Measurements from ENCODE around the gene WNT5A. TPM values are rescaled to one million over a fixed set of nuclear protein-coding genes. Genes with fewer than 3 reads are reported as not detected.

WNT5A gene
- total RNA-seq, 4 donors from 2014 or later: 14.5 to 45.9 (median 21.0) TPM

- Histone ChIP-seq H3K27ac (replicated peaks in 1 of 4) (no peak overlapping the region), H3K4me1 (peaks cover 0 to 10% (median 6%) of the 10 kb centered on the region in 4 donors), H3K36me3 (peaks cover 0 to 33% (median 7%) of the 10 kb centered on the region in 4 donors), H3K9me3 (no peaks in the 10 kb centered on the region), H3K27me3 (no peaks in the 10 kb centered on the region), H3K4me3 (no peak overlapping the region)
- WGBS: 88% methylated on average over 6 of the region's 6 CpGs
- TF ChIP-seq POLR2AphosphoS5 (IDR thresholded peaks at IDR 0.05): no peak
- TF ChIP-seq EP300 (IDR thresholded peaks at IDR 0.05): no peak
- TF ChIP-seq CTCF (IDR thresholded peaks at IDR 0.05): no peak
- TF ChIP-seq POLR2A (IDR thresholded peaks at IDR 0.05; ENCODE audit: low read depth): no peak
- intact Hi-C loops (cut with DNase I): no loop called here
- no peak for DNase-seq (ENCODE audit: extremely low spot score)
Observed at GRCh38 chr3:55473788-55474187, 13.3 kb downstream of the WNT5A start.

GRCh38 chr3:55471522-55472280, 15.4 kb downstream of the WNT5A start:
- DNase-seq (ENCODE audit: extremely low spot score): no peak
- Histone ChIP-seq H3K9me3 (no peaks in the 10 kb centered on the region), H3K4me1 (peaks cover 0 to 10% (median 6%) of the 10 kb centered on the region in 4 donors), H3K27me3 (no peaks in the 10 kb centered on the region), H3K4me3 (no peak overlapping the region), H3K27ac (replicated peaks in 1 of 4) (no peak overlapping the region), H3K36me3 (peaks cover 0 to 31% (median 7%) of the 10 kb centered on the region in 4 donors)
- 77% methylated on average over 7 of the region's 8 CpGs for WGBS
- TF ChIP-seq CTCF (IDR thresholded peaks at IDR 0.05) (no peak), EP300 (IDR thresholded peaks at IDR 0.05) (no peak), POLR2AphosphoS5 (IDR thresholded peaks at IDR 0.05) (no peak), POLR2A (IDR thresholded peaks at IDR 0.05; ENCODE audit: low read depth) (no peak)
- intact Hi-C loops (cut with DNase I): no loop called here

GRCh38 chr3:55471084-55471483, 16.0 kb downstream of the WNT5A start:
- intact Hi-C loops (cut with DNase I): no loop called here
- no peak overlapping the region for H3K27ac ChIP-seq (replicated peaks in 1 of 4)
- no peaks in the 10 kb centered on the region for H3K9me3 ChIP-seq
- no peak for DNase-seq (ENCODE audit: extremely low spot score)
- H3K27me3 ChIP-seq: no peaks in the 10 kb centered on the region
- H3K4me1 ChIP-seq: peaks cover 0 to 10% (median 6%) of the 10 kb centered on the region in 4 donors
- peaks cover 0 to 31% (median 7%) of the 10 kb centered on the region in 4 donors for H3K36me3 ChIP-seq
- TF ChIP-seq POLR2AphosphoS5 (IDR thresholded peaks at IDR 0.05) (no peak), CTCF (IDR thresholded peaks at IDR 0.05) (no peak), POLR2A (IDR thresholded peaks at IDR 0.05; ENCODE audit: low read depth) (no peak), EP300 (IDR thresholded peaks at IDR 0.05) (no peak)
- WGBS: 87% methylated on average over 4 of the region's 4 CpGs
- no peak overlapping the region for H3K4me3 ChIP-seq

GRCh38 chr3:55469957-55470526, 17.1 kb downstream of the WNT5A start:
- TF ChIP-seq CTCF (IDR thresholded peaks at IDR 0.05) (no peak), POLR2AphosphoS5 (IDR thresholded peaks at IDR 0.05) (no peak), EP300 (IDR thresholded peaks at IDR 0.05) (no peak), POLR2A (IDR thresholded peaks at IDR 0.05; ENCODE audit: low read depth) (no peak)
- WGBS: 95% methylated on average over 21 of the region's 32 CpGs
- Histone ChIP-seq H3K4me3 (no peak overlapping the region), H3K4me1 (peaks cover 0 to 10% (median 6%) of the 10 kb centered on the region in 4 donors), H3K36me3 (peaks cover 0 to 31% (median 7%) of the 10 kb centered on the region in 4 donors), H3K27ac (replicated peaks in 1 of 4) (no peak overlapping the region), H3K9me3 (no peaks in the 10 kb centered on the region), H3K27me3 (no peaks in the 10 kb centered on the region)
- DNase-seq (ENCODE audit: extremely low spot score): no peak
- intact Hi-C loops (cut with DNase I): no loop called here

Measured in esophagus muscularis mucosa (tissue), 4 donors.